Keratinocyte (primary cell): Measurements from ENCODE around the gene MDM4.

Source experiments
- EZH2 ChIP-seq: IDR thresholded peaks from one replicate; pipeline ENCODE4 v1.6.1; 2012; ENCODE audit warnings: inconsistent platforms, mild to moderate bottlenecking, low read length, moderate library complexity
- TF ChIP-seq, protein P1 (sequence below), 3 experiments: IDR thresholded peaks in 1 of 3; conservative IDR thresholded peaks in 1 of 3; optimal IDR thresholded peaks in 1 of 3; 2 replicates in 2 of 3; 3 replicates in 1 of 3; pipeline versions ENCODE3 to v1.5.1; 2011; ENCODE audit warnings: low read length in 3 of 3, mild to moderate bottlenecking in 3 of 3, moderate library complexity in 2 of 3, control low read depth in 1 of 3, inconsistent platforms in 1 of 3; ENCODE audit not compliant: insufficient read depth in 2 of 3; ENCODE audit errors: extremely low read depth in 1 of 3

DNA sequence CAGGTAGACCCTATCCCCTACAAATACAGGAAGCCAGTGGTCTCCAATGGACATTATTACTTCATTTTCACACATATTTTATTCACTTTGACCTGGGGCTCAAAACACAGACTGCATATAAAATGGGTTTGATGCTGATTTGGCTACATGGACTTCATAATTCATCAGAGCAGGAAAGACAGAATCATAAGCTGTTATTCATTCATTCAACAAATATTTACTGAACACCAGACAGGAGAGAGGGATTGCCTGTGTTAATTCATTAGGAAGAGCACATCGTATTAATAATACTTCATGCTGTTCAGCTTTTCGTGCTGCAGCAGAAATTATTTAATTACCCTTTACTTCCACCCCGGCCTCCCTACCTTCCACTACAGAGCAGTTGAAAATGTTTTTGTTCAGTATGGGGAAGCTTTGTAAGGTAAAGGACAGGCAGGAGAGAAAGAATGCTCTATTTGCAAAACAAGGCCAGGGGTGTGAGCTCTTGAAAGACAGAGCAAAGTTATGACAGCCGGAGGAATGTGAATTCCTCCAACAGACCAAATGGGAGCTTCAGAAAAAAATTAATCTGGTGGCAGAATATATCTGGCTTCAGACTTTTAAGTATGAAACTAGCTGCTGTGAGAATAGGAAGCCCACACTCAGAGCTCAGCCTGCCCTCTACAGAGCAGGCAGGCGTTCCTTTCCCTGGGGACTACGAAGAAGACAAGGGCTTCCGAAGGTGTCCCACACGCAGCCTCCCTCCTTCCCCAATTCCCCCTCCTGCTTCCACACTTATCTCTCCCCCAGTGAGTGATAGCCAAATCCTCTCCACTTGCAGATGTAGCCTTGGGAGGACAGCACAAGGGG lies 58.0 kb downstream of the MDM4 start:
- TF ChIP-seq, protein P1, sequence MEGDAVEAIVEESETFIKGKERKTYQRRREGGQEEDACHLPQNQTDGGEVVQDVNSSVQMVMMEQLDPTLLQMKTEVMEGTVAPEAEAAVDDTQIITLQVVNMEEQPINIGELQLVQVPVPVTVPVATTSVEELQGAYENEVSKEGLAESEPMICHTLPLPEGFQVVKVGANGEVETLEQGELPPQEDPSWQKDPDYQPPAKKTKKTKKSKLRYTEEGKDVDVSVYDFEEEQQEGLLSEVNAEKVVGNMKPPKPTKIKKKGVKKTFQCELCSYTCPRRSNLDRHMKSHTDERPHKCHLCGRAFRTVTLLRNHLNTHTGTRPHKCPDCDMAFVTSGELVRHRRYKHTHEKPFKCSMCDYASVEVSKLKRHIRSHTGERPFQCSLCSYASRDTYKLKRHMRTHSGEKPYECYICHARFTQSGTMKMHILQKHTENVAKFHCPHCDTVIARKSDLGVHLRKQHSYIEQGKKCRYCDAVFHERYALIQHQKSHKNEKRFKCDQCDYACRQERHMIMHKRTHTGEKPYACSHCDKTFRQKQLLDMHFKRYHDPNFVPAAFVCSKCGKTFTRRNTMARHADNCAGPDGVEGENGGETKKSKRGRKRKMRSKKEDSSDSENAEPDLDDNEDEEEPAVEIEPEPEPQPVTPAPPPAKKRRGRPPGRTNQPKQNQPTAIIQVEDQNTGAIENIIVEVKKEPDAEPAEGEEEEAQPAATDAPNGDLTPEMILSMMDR (optimal IDR thresholded peaks at IDR 0.05 in 1 of 3, IDR thresholded peaks at IDR 0.05 in 1 of 3, conservative IDR thresholded peaks at IDR 0.05 in 1 of 3; ENCODE audit: extremely low read depth in 1 of 3, insufficient read depth in 2 of 3, low read length in 3 of 3) = no peak
- TF ChIP-seq EZH2 = no peak
